Psoas muscle (tissue), 8 donors: ENCODE results near the gene YWHAG. TPM values are rescaled to one million over a fixed set of nuclear protein-coding genes. Genes with fewer than 3 reads are reported as not detected.
"Not testable (repeated sequence)": the region's sequence is repeated elsewhere in the genome, so short reads cannot be mapped to it uniquely, and the experiment has no call there.

Experiments
- ATAC-seq, 4 donors: fragments of 200-7000 bp; cut with Tn5 transposase; one replicate each; pipeline ENCODE4 v1.9.1; 2020; ENCODE audit warnings: moderate library complexity in 3 of 4, mild to moderate bottlenecking in 2 of 4
- DNase-seq, 2 donors: peaks; one replicate each; pipeline ENCODE4 v3.0.0-alpha.2; 2020
- H3K27ac ChIP-seq: fragments of 200-600 bp; one replicate; pipeline ENCODE4 v1.8.0; 2022
- H3K27me3 ChIP-seq, 3 donors: fragments of 200-600 bp in 1 of 3; one replicate each; pipeline versions ENCODE4 v1.6.1 to v1.8.0; 2013 to 2022; ENCODE audit warnings: low read length in 2 of 3, mild to moderate bottlenecking in 2 of 3, moderate library complexity in 1 of 3; ENCODE audit not compliant: insufficient read depth in 3 of 3
- H3K36me3 ChIP-seq, 2 donors: fragments of 200-600 bp in 1 of 2; one replicate each; pipeline versions ENCODE4 v1.6.1 to v1.8.0; 2013 to 2022; ENCODE audit warnings: low read depth in 1 of 2, mild to moderate bottlenecking in 1 of 2, moderate library complexity in 1 of 2; ENCODE audit not compliant: insufficient read depth in 1 of 2
- H3K4me1 ChIP-seq: fragments of 200-600 bp; one replicate; pipeline ENCODE4 v1.8.0; 2022
- H3K4me3 ChIP-seq: fragments of 200-600 bp; one replicate; pipeline ENCODE4 v1.8.0; 2022; ENCODE audit warnings: mild to moderate bottlenecking
- H3K9me3 ChIP-seq: fragments of 200-600 bp; one replicate; pipeline ENCODE4 v1.8.0; 2022
- CTCF ChIP-seq: fragments of 200-600 bp; IDR thresholded peaks from one replicate; pipeline ENCODE4 v1.8.0; 2022; ENCODE audit warnings: antibody characterized with exemption
- WGBS, 3 donors: extraction: QIAGEN DNeasy Blood & Tissue Kit; methylation state at CpG; one replicate each; pipeline versions ENCODE4 v1.1.6 to v1.1.7; 2013; 5-methylcytosine and 5-hydroxymethylcytosine counted together
- intact Hi-C, 2 donors: fragments of 100-400 bp; cut with DNase I; formaldehyde crosslinking; loops; one replicate each; pipeline versions ENCODE4 v1.11.0 to v1.14.2; 2022
- polyA plus RNA-seq, 3 donors: library from polyadenylated mRNA; stranded (reverse); fragments of 200-250 nt; gene quantifications; one replicate each; pipeline ENCODE4 v1.2.3, GENCODE V29; 2013
- total RNA-seq, 4 donors: library from RNA; stranded (reverse); fragmentation: NEBNext Ultra II Directional in 2 of 4; extraction: Animal tissue kit (Norgen Biotek cat#: 25700) in 2 of 4; gene quantifications; one replicate each; pipeline versions ENCODE4 v1.2.1 to v1.2.4, GENCODE V29; 2021 to 2023
- donor health status: healthy with polysubstance abuse.
- donor health status: DM: no; HTN: no; CAD: no; lungs with moderate emphysema.
- donor health status: Bipolar disorder and iron deficiency.
- donor health status: healthy.
- donor health status: DM: yes; HTN: yes; CAD: no.
- donor health status: DM: no; HTN: no; CAD: no.
- donor health status: DM: no; HTN: no; CAD: no.
- donor health status: DM: yes; HTN: yes; CAD: no.

YWHAG gene
- total and polyA plus RNA-seq, 7 donors, result 204 to 523 (median 398) TPM

GRCh38 chr7:76390092-76390491 is 31.3 kb upstream of the YWHAG start:
- no peak for DNase-seq
- Histone ChIP-seq H3K36me3 (no peaks in the 10 kb centered on the region), H3K9me3 (no peaks in the 10 kb centered on the region), H3K27ac (no peak overlapping the region), H3K4me3 (no peak overlapping the region), H3K4me1 (peaks cover 15% of the 10 kb centered on the region), H3K27me3 (no peaks in the 10 kb centered on the region)
- intact Hi-C loops, result no loop called here
- 86 to 93% (median 89%) methylated on average over 13 of the region's 13 CpGs for WGBS, 3 donors
- no peak for ATAC-seq
- no peak for TF ChIP-seq CTCF

- H3K4me3 ChIP-seq, H3K27me3 ChIP-seq, H3K36me3 ChIP-seq, H3K9me3 ChIP-seq, DNase-seq, intact Hi-C loops, ATAC-seq, H3K27ac ChIP-seq: not testable (repeated sequence)
- WGBS, 3 donors, result 96 to 97% (median 97%) methylated on average over 6 of the region's 6 CpGs
- peaks cover 14% of the 10 kb centered on the region for H3K4me1 ChIP-seq
These were observed 29.0 kb upstream of the YWHAG start for GRCh38 chr7:76387789-76388188.

- H3K27me3 ChIP-seq, result no peaks in the 10 kb centered on the region
- 72 to 79% (median 73%) methylated on average over 10 to 11 of the region's 11 CpGs for WGBS, 3 donors
- H3K4me3 ChIP-seq, result no peak overlapping the region
- DNase-seq (peak in 1 of 2 donors; percentile 40), ATAC-seq (peak in 1 of 4 donors; percentile 30)
- intact Hi-C loops, result no loop called here
- TF ChIP-seq CTCF, result no peak
- H3K36me3 ChIP-seq, result no peaks in the 10 kb centered on the region
- H3K4me1 ChIP-seq, result peaks cover 10% of the 10 kb centered on the region
- no peaks in the 10 kb centered on the region for H3K9me3 ChIP-seq
- H3K27ac ChIP-seq, result no peak overlapping the region
These were observed 28.0 kb upstream of the YWHAG start for GRCh38 chr7:76386691-76387260.

- ATAC-seq (no peak), DNase-seq (no peak)
- intact Hi-C loops, result no loop called here
- no peak for TF ChIP-seq CTCF
- no peak overlapping the region for H3K27ac ChIP-seq
- WGBS, 3 donors, result 68 to 69% (median 69%) methylated on average over 13 of the region's 13 CpGs
- no peaks in the 10 kb centered on the region for H3K9me3 ChIP-seq
- H3K27me3 ChIP-seq, result no peaks in the 10 kb centered on the region
- no peak overlapping the region for H3K4me3 ChIP-seq
- H3K4me1 ChIP-seq, result peaks cover 14% of the 10 kb centered on the region
- no peaks in the 10 kb centered on the region for H3K36me3 ChIP-seq
These were observed 24.5 kb upstream of the YWHAG start for GRCh38 chr7:76383089-76383944.

- ATAC-seq (no peak), DNase-seq (no peak)
- Histone ChIP-seq H3K27me3 (no peaks in the 10 kb centered on the region), H3K4me3 (no peak overlapping the region), H3K36me3 (no peaks in the 10 kb centered on the region), H3K4me1 (peaks cover 14% of the 10 kb centered on the region), H3K27ac (peak overlapping the region; percentile 94), H3K9me3 (no peaks in the 10 kb centered on the region)
- no peak for TF ChIP-seq CTCF
- 65 to 94% (median 74%) methylated on average over 7 of the region's 7 CpGs for WGBS, 3 donors
- intact Hi-C loops, result no loop called here
These were observed 23.0 kb upstream of the YWHAG start for GRCh38 chr7:76381814-76382213.
